ENCODE measurements around the gene NMUR2. TPM values are rescaled to one million over a fixed set of nuclear protein-coding genes. Genes with fewer than 3 reads are reported as not detected.

The NMUR2 gene
- total RNA-seq, 4 donors from 2014 or later = not detected

GRCh38 chr5:152389208-152389849 is 15.8 kb downstream of the NMUR2 start:
- no peaks in the 10 kb centered on the region for H3K27me3 ChIP-seq
- 76 to 92% methylated on average over 3 of the region's 3 CpGs for WGBS, 2 donors
- TF ChIP-seq EP300 (IDR thresholded peaks at IDR 0.05) = no peak
- no peak for TF ChIP-seq CTCF (IDR thresholded peaks at IDR 0.05)
- no peak for TF ChIP-seq POLR2A (IDR thresholded peaks at IDR 0.05)
- no peak overlapping the region for H3K4me3 ChIP-seq
- DNase-seq (ENCODE audit: low spot score in 2 of 2) = no peak
- H3K9me3 ChIP-seq = peaks cover 0 to 6% (median 3%) of the 10 kb centered on the region in 4 donors
- no peaks in the 10 kb centered on the region for H3K36me3 ChIP-seq
- no peak overlapping the region for H3K27ac ChIP-seq
- no peaks in the 10 kb centered on the region for H3K4me1 ChIP-seq

- Histone ChIP-seq H3K27ac (no peak overlapping the region), H3K36me3 (no peaks in the 10 kb centered on the region), H3K9me3 (peaks cover 0 to 6% (median 3%) of the 10 kb centered on the region in 4 donors), H3K4me1 (no peaks in the 10 kb centered on the region), H3K27me3 (no peaks in the 10 kb centered on the region), H3K4me3 (no peak overlapping the region)
- TF ChIP-seq POLR2A (IDR thresholded peaks at IDR 0.05) (no peak), EP300 (IDR thresholded peaks at IDR 0.05) (no peak), CTCF (IDR thresholded peaks at IDR 0.05) (no peak)
- no peak for DNase-seq (ENCODE audit: low spot score in 2 of 2)
- WGBS, 2 donors = 90 to 92% methylated on average over 1 of the region's 1 CpG
Observed at GRCh38 chr5:152388610-152389009, 16.5 kb downstream of the NMUR2 start.

DNA sequence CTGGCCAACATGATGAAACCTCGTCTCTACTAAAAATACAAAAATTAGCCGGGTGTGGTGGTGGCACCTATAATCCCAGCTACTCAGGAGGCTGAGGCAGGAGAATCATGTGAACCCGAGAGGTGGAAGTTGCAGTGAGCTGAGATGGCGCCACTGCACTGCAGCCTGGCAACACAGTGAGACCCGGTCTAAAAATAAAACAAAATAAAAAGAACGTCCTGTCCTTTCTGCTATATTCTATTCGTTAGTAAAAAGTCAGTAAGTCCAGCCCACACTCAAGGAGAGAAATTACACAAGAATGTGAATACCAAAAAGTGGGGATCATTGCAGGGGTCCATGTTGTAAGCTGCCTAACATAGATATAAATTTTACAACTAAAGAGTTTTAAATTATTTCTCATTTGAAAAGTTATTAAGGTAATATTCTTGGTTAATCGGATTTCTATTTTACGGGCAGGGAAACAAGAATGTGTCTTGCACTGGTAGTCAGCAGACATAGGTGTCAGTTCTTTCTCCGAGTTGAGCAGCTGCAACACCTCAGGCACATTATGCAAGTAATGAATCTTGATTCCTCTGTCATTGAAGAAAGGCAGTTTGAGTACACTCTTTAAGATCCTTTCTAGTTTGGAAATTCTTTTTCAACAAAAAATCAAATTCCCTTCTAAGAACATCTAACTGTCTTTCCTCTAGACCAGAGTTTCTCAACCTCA is 24.5 kb downstream of the NMUR2 start:
- no peaks in the 10 kb centered on the region for H3K9me3 ChIP-seq
- DNase-seq (ENCODE audit: low spot score in 2 of 2) = no peak
- no peaks in the 10 kb centered on the region for H3K36me3 ChIP-seq
- 79 to 83% methylated on average over 10 of the region's 10 CpGs for WGBS, 2 donors
- no peaks in the 10 kb centered on the region for H3K27me3 ChIP-seq
- TF ChIP-seq EP300 (IDR thresholded peaks at IDR 0.05) (no peak), POLR2A (IDR thresholded peaks at IDR 0.05) (no peak), CTCF (IDR thresholded peaks at IDR 0.05) (no peak)
- H3K4me3 ChIP-seq = no peak overlapping the region
- H3K27ac ChIP-seq = no peak overlapping the region
- H3K4me1 ChIP-seq = no peaks in the 10 kb centered on the region

DNA sequence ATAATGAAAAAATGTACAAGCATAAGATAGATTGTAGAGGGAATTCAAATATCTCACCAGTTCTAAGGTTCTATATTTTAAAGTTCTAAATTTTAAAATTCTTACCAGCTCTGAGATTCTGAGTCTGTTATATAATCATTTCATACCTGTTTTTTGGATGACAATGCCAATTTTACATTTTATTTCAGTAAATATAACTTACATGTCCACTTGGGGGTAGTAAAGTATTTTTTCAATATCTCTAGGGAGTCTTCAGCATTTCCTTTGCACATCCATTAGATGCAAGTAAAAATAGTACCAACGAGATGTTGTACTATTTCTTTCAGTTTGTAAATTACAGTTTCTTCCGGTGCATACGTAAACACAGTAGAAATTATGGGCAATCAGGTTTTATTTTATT is 25.7 kb downstream of the NMUR2 start:
- H3K9me3 ChIP-seq = no peaks in the 10 kb centered on the region
- TF ChIP-seq EP300 (IDR thresholded peaks at IDR 0.05) (no peak), CTCF (IDR thresholded peaks at IDR 0.05) (no peak), POLR2A (IDR thresholded peaks at IDR 0.05) (no peak)
- no peak for DNase-seq (ENCODE audit: low spot score in 2 of 2)
- no peak overlapping the region for H3K4me3 ChIP-seq
- no peaks in the 10 kb centered on the region for H3K27me3 ChIP-seq
- no peaks in the 10 kb centered on the region for H3K36me3 ChIP-seq
- 48 to 65% methylated on average over 3 of the region's 3 CpGs for WGBS, 2 donors
- H3K4me1 ChIP-seq = no peaks in the 10 kb centered on the region
- no peak overlapping the region for H3K27ac ChIP-seq

- Histone ChIP-seq H3K9me3 (no peaks in the 10 kb centered on the region), H3K4me1 (no peaks in the 10 kb centered on the region), H3K4me3 (no peak overlapping the region), H3K36me3 (no peaks in the 10 kb centered on the region), H3K27ac (no peak overlapping the region), H3K27me3 (no peaks in the 10 kb centered on the region)
- TF ChIP-seq POLR2A (IDR thresholded peaks at IDR 0.05) (no peak), CTCF (IDR thresholded peaks at IDR 0.05) (no peak), EP300 (IDR thresholded peaks at IDR 0.05) (no peak)
- WGBS, 2 donors = 70 to 77% methylated on average over 3 of the region's 3 CpGs
- no peak for DNase-seq (ENCODE audit: low spot score in 2 of 2)
Observed at GRCh38 chr5:152378730-152379129, 26.3 kb downstream of the NMUR2 start.

Measured in tibial nerve (tissue), 4 donors.